Measurements from ENCODE around the gene C2orf72.

The C2orf72 gene

DNA sequence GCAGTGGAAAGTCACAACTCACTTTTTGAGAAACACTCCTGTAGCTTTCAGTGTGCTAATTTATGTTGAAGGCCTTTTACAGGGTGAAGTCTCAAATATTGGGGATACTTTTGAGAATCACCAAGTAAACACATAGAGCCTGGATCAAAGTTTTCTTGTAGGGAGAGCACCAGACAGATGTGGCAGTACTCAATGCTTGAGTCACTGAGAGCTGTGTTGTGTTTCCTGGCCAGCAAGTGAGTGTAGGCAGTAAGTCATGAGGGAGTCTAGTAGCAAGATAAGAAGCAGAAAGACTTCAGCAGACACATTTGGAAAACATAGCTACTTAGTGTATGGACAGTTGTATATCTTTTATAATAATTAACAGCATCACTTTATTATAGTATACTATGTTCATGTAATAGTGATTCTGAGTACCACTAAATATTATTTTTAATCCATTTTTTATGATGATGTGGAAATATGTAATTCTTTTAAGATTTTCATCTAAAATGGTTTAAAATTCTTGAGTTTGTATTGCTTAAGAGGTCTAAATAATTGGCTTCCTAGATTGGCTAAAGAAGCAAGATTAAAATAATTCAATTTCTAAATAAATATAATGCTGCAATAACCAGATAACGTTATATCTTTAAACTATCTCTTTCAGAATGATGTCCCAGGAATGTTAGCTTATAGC is 32.2 kb downstream of the C2orf72 start:
- H3K4me3 ChIP-seq (replicated peaks; ENCODE audit: low read depth, low read length): no peak overlapping the region
- DNase-seq (ENCODE audit: low read depth): peak; percentile 85
- TF ChIP-seq, protein P1, sequence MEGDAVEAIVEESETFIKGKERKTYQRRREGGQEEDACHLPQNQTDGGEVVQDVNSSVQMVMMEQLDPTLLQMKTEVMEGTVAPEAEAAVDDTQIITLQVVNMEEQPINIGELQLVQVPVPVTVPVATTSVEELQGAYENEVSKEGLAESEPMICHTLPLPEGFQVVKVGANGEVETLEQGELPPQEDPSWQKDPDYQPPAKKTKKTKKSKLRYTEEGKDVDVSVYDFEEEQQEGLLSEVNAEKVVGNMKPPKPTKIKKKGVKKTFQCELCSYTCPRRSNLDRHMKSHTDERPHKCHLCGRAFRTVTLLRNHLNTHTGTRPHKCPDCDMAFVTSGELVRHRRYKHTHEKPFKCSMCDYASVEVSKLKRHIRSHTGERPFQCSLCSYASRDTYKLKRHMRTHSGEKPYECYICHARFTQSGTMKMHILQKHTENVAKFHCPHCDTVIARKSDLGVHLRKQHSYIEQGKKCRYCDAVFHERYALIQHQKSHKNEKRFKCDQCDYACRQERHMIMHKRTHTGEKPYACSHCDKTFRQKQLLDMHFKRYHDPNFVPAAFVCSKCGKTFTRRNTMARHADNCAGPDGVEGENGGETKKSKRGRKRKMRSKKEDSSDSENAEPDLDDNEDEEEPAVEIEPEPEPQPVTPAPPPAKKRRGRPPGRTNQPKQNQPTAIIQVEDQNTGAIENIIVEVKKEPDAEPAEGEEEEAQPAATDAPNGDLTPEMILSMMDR (IDR thresholded peaks at IDR 0.05; ENCODE audit: low read length, missing control alignments): no peak

GRCh38 chr2:231084565-231084964 is 47.2 kb downstream of the C2orf72 start:
- H3K4me3 ChIP-seq (replicated peaks; ENCODE audit: low read depth, low read length): no peak overlapping the region
- DNase-seq (ENCODE audit: low read depth): no peak
- TF ChIP-seq, protein P1 (IDR thresholded peaks at IDR 0.05; ENCODE audit: low read length, missing control alignments): no peak

- TF ChIP-seq, protein P1 (IDR thresholded peaks at IDR 0.05; ENCODE audit: low read length, missing control alignments): no peak
- no peak for DNase-seq (ENCODE audit: low read depth)
- H3K4me3 ChIP-seq (replicated peaks; ENCODE audit: low read depth, low read length): no peak overlapping the region
These were observed 51.4 kb downstream of the C2orf72 start for GRCh38 chr2:231088754-231089153.

GRCh38 chr2:231093933-231094332 is 56.6 kb downstream of the C2orf72 start:
- TF ChIP-seq, protein P1 (IDR thresholded peaks at IDR 0.05; ENCODE audit: low read length, missing control alignments): no peak
- no peak overlapping the region for H3K4me3 ChIP-seq (replicated peaks; ENCODE audit: low read depth, low read length)
- no peak for DNase-seq (ENCODE audit: low read depth)

GRCh38 chr2:231094736-231095346 is 57.5 kb downstream of the C2orf72 start:
- no peak overlapping the region for H3K4me3 ChIP-seq (replicated peaks; ENCODE audit: low read depth, low read length)
- DNase-seq (ENCODE audit: low read depth): no peak
- TF ChIP-seq, protein P1 (IDR thresholded peaks at IDR 0.05; ENCODE audit: low read length, missing control alignments): no peak
